ENCODE results near the gene MT1X. TPM values are rescaled to one million over a fixed set of nuclear protein-coding genes. Genes with fewer than 3 reads are reported as not detected.

MT1X gene
- total and polyA plus RNA-seq, 2 of the 13 experiments (the other 11 are each of a cell fraction or from before 2014, with no cell fraction given) = 19.7 to 288 TPM

DNA sequence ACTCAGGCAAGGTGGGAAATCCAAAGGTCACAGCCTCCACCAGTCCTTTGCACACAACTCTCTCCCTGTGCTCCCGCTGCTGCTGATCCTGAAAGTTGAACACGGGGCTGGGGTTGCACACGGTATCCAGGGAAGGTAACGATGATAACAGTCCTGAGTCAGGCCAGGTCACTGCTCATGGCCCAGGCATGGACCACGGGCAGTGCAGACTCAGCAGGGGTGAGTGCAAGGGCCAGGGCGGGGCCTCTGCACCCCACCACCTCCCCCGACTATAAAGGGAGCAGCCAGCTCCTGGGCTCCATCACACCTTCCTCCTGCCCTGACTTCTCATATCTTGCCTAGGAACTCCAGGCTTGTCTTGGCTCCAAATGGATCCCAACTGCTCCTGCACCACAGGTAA is 30.7 kb upstream of the MT1X start, which contains the start of gene MT1B (continued):
- TF ChIP-seq, protein P1, sequence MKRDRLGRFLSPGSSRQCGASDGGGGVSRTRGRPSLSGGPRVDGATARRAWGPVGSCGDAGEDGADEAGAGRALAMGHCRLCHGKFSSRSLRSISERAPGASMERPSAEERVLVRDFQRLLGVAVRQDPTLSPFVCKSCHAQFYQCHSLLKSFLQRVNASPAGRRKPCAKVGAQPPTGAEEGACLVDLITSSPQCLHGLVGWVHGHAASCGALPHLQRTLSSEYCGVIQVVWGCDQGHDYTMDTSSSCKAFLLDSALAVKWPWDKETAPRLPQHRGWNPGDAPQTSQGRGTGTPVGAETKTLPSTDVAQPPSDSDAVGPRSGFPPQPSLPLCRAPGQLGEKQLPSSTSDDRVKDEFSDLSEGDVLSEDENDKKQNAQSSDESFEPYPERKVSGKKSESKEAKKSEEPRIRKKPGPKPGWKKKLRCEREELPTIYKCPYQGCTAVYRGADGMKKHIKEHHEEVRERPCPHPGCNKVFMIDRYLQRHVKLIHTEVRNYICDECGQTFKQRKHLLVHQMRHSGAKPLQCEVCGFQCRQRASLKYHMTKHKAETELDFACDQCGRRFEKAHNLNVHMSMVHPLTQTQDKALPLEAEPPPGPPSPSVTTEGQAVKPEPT (CRISPR knock-in tag; IDR thresholded peaks at IDR 0.05; ENCODE audit: low read depth) = no peak
- TF ChIP-seq KMT2A (CRISPR knock-in tag; IDR thresholded peaks at IDR 0.05) = no peak
- no peak for TF ChIP-seq JUN (CRISPR knock-in tag; IDR thresholded peaks at IDR 0.05)
- no peak for TF ChIP-seq RBFOX2 (IDR thresholded peaks at IDR 0.05; ENCODE audit: low read depth, low read length)
- TF ChIP-seq, protein P2, sequence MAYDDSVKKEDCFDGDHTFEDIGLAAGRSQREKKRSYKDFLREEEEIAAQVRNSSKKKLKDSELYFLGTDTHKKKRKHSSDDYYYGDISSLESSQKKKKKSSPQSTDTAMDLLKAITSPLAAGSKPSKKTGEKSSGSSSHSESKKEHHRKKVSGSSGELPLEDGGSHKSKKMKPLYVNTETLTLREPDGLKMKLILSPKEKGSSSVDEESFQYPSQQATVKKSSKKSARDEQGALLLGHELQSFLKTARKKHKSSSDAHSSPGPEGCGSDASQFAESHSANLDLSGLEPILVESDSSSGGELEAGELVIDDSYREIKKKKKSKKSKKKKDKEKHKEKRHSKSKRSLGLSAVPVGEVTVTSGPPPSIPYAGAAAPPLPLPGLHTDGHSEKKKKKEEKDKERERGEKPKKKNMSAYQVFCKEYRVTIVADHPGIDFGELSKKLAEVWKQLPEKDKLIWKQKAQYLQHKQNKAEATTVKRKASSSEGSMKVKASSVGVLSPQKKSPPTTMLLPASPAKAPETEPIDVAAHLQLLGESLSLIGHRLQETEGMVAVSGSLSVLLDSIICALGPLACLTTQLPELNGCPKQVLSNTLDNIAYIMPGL (CRISPR knock-in tag; IDR thresholded peaks at IDR 0.05; ENCODE audit: borderline replicate concordance in 1 of 2, low read depth in 1 of 2) = no peak
- no peak for TF ChIP-seq ZNF441 (CRISPR knock-in tag; IDR thresholded peaks at IDR 0.05; ENCODE audit: borderline replicate concordance)

DNA sequence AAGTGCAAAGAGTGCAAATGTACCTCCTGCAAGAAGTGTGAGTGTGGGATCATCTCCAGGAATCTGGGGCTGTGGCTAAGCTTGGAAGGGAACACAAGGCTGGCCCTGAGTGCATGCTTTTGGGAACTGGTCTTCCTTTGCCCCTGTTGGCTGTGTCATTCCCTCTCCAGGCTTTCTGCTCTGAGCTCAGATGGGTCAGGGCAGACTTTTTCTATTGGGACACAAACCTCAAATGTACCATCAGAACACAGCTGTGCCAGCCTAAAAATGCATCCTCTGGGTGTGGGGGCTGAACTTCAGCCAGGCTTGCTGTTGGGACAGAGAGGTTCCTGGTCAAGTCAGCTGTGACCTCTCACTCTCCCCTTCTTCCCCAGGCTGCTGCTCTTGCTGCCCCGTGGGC is 29.7 kb upstream of the MT1X start:
- H3K27ac ChIP-seq (ENCODE audit: extremely low read length, insufficient read depth, low read length) = no peak overlapping the region
- ATAC-seq (no peak), DNase-seq (ENCODE audit: low spot score) (no peak), FAIRE-seq (no peak)
- no peak overlapping the region for H2AFZ ChIP-seq (ENCODE audit: low read length)
- H3K27me3 ChIP-seq (ENCODE audit: control insufficient read depth in 1 of 2, insufficient read depth in 2 of 2, low read length in 2 of 2) = peaks cover 2 to 28% of the 10 kb centered on the region in 2 experiments; a peak in 3 of 5 replicates
- peaks cover 24% of the 10 kb centered on the region for H3K4me1 ChIP-seq (ENCODE audit: insufficient read depth, low read length)
- H3K36me3 ChIP-seq (replicated peaks in 1 of 2; ENCODE audit: control insufficient read depth in 1 of 2, insufficient read depth in 2 of 2, low read length in 2 of 2) = no peaks in the 10 kb centered on the region
- no TSS peak for BruUV-seq (replicated peaks)
- WGBS (ENCODE audit: low lambda C conversion rate) = 14% methylated on average over 1 of the region's 1 CpG
- H3K9me3 ChIP-seq (ENCODE audit: low read length) = no peaks in the 10 kb centered on the region
- no peaks in the 10 kb centered on the region for H3K79me2 ChIP-seq (ENCODE audit: insufficient read depth, low read length)
- H4K20me1 ChIP-seq (ENCODE audit: insufficient read depth, low read length) = no peaks in the 10 kb centered on the region
- CTCF ChIA-PET (ENCODE audit: low intra/inter-chr PET ratio, low total read pairs) = no interaction called here
- no peak overlapping the region for H3K4me3 ChIP-seq (replicated peaks in 1 of 3; ENCODE audit: insufficient read depth in 1 of 3, low read depth in 2 of 3, low read length in 3 of 3)
- H3K9ac ChIP-seq (ENCODE audit: insufficient read depth, low read depth, low read length) = no peak overlapping the region
- intact Hi-C loops (cut with micrococcal nuclease; ENCODE audit: unreplicated experiment) (loop anchor here (10.0 kb wide), 1 partner anchor 48 kb away; the partner anchor contains the start of gene MT2A), in situ Hi-C loops (cut with HindIII; ENCODE audit: extremely low pct_ligation_motif_present, low pct_unique_long_range_greater_than_20kb) (no loop called here)
- no peak overlapping the region for H3K4me2 ChIP-seq (ENCODE audit: low read depth, low read length)
- POLR2A ChIA-PET = no interaction called here
- no peak for TF ChIP-seq ARNTL (CRISPR knock-in tag; IDR thresholded peaks at IDR 0.05)
- no peak for TF ChIP-seq ZNF652 (CRISPR knock-in tag; IDR thresholded peaks at IDR 0.05; ENCODE audit: borderline replicate concordance, low read depth)
- no peak for TF ChIP-seq ZNF260 (CRISPR knock-in tag; IDR thresholded peaks at IDR 0.05; ENCODE audit: borderline replicate concordance, low read depth)
- TF ChIP-seq FOXJ3 (CRISPR knock-in tag; IDR thresholded peaks at IDR 0.05; ENCODE audit: borderline replicate concordance) = no peak
- TF ChIP-seq, protein P3, sequence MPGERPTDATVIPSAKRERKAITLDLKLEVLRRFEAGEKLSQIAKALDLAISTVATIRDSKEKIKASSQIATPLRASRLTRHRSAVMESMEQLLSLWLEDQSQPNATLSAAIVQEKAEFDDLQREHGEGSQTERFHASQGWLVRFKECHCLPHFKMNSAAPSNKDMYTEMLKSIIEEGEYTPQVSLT (CRISPR knock-in tag; IDR thresholded peaks at IDR 0.05; ENCODE audit: borderline replicate concordance, low read depth) = no peak
- TF ChIP-seq MXD4 (CRISPR knock-in tag; IDR thresholded peaks at IDR 0.05) = no peak
- no peak for TF ChIP-seq NFYB (CRISPR knock-in tag; IDR thresholded peaks at IDR 0.05)
- no peak for TF ChIP-seq POLR2AphosphoS5 (IDR thresholded peaks at IDR 0.05; ENCODE audit: low read depth, low read length)
- TF ChIP-seq FOXK2 (IDR thresholded peaks at IDR 0.05) = no peak
- no peak for TF ChIP-seq SRSF1 (optimal IDR thresholded peaks at IDR 0.05; ENCODE audit: low read depth, low read length)
- no peak for TF ChIP-seq CBX2 (IDR thresholded peaks at IDR 0.05; ENCODE audit: low read depth, low read length)
- TF ChIP-seq CBX2 (CRISPR knock-in tag; IDR thresholded peaks at IDR 0.05; ENCODE audit: low read depth) = no peak
- no peak for TF ChIP-seq ZNF772 (CRISPR knock-in tag; IDR thresholded peaks at IDR 0.05)
- no peak for TF ChIP-seq ZNF251 (CRISPR knock-in tag; IDR thresholded peaks at IDR 0.05)

Measured in HepG2 (cell line).